Activated effector memory CD4-positive, alpha-beta T cell treated with Interleukin-2 at 50 U/mL for 16 hours (primary cell): Measurements from ENCODE around the gene LRRC10B.
A peak's percentile ranks its signal among the peaks of the same experiment; 100 is the strongest.

ENCODE experiments used
- DNase-seq: peaks from one replicate; pipeline ENCODE4 v3.0.0-alpha.2; 2020

LRRC10B gene

DNA sequence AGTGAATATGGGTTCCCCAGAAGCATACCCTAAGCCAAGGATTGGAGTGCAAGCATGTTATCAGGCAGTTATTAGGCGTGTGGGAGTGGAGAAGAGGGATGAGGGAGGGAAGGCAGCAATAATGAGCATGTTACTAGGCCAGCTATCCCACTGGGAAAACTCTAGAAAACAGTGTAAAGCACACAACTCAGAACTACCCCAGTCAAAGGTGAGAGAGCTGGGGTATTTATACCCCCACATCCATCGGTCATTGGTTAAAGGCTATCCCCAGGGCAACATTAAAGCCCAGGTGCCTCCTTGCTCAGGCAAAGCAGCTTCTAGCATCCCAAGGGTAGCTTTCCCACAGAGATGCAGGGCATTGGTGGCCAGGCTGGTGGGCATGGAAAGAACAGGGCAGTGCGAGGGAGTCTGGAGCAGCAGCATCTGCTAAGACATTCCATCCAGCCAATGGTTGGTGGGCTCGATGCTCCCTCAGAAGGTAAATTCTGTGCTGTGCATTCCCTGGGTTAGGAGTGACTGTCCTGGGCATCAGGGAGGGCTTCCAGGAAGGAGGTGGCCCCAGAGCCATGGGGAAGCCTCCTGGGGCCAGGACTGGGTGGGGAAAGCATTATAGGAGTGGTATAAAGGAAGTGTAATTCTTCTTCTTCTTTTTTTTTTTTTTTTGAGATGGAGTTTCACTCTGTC lies 21.1 kb upstream of the LRRC10B start:
- DNase-seq: no peak

DNA sequence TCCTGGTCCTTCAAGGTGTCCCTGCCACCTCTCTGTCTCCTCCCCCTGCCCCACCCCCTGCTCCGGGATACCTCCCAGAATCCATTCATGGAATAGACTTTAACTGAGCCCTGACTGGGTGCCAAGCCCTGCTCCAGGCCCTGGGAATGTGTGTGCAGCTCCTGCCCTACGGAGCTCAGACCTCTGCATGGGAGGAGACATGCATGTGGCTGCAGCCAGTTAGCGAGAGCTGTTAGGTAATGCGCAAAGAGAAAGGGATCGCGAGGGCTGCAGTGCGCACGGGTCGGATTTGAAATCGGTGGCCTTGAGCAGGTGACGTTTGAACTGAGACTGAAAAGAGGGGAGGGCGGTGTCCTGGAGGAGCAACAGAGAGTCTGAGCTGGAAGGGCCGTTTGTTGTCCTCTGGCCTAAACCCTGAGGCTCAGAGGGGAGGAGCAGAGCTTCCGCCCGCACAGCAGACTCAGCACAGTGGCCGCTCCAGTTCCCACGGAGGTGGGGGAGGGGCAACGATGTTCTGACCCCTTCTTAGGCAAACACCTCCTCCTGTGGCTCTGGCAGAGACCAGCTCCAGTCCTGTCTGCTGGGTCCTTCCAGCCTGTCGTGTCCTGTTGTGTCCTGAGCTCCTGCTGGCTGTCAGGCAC lies 19.8 kb upstream of the LRRC10B start:
- DNase-seq: no peak

DNA sequence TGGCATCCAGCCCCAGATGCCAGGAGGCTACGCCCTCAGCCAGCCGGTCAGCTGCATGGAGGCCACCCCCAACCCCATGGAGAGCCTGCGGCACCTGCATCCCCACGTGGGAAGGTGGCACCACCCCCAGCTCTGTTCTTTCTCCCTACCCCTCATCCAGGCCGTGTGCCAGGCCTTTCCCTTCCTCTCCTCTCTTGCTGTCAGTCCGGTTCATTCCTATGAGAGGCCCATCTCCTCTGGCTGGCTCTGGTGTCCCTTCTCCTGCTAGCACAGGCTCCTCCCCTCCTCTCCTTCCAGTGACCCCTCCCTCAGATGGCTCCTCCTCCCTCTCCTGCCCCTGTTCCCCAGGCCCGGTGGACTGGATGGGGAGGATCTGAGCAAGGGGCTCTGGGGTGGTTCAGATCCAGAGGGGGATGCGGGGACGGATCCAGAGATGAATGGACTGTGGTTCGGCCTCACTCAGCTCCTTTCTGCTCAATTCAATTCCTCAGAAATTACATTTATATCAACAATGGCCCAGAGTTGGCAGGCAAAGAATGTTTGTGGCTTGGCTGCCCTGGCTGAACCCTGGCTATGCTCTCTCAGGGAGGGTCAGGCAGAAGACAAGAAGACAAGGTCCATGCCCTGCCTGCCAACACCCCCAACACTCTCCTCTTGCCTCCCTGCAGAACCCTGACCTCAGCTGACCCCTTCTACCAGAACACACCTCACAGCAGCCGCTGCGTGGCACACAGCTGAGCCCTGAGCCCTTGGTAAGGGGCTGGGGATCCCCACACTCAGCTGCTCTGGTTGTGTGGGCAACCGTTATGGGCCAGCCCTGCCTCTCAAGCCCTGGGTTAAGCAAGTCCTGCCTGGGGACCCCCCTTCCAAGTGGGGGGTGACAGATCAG lies 18.5 kb upstream of the LRRC10B start:
- no peak for DNase-seq

DNA sequence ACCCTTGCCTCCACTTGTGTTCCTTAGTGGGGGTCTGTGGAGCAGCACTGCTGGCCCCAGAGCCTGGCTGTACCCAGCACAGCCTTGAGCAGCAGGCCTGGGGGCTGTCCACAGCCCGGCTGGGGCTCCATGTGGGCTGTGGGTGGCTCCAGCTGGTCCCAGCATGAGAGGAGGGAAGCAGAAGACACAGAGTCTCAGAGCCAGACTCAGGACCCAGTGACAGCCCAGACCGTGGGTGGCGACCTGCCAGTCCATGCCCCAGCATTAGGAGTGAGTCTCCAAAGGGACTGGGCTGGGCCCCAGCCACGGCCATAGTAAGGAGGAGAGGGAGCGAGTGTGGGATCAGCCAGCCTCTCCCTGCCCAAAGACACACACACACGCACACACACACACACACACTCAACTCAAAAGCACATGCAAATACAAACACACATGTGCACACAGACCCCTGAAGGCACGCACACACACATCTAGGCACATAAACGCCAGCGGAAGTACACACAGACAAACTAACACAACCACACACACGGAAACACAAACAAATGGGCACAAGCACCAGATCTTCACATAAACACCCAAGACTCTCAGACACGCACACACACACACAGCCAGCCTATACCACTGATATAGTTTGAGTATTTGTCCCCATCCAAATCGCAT lies 16.7 kb upstream of the LRRC10B start:
- no peak for DNase-seq

DNA sequence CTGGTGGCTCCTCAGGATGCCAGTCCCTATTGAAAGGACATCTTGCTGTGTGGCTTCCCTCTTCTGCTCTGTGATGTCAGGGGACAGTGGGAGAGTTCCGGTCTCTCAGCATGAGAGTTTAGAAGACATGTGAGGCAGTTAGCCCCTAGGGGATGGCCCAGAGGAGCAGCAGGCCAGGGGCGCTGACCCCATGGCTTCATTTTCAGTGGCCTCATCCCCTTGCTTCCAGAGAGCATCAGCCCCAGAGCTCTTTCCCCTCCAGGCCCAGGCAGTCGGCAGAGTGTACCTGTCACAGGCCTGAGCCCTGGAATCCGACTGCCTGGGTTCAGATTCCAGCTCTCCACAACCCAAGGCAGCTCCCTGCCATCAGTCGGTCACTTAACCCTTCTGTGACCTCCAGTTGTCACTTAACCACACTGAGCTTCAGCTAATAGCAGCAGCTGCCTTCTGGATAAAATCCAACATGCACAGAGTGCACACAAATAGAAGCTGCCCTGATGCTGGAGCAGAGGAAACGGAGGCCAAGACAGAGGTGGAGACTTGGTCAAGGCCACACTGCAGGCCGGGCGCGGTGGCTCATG lies 14.1 kb upstream of the LRRC10B start:
- no peak for DNase-seq

DNA sequence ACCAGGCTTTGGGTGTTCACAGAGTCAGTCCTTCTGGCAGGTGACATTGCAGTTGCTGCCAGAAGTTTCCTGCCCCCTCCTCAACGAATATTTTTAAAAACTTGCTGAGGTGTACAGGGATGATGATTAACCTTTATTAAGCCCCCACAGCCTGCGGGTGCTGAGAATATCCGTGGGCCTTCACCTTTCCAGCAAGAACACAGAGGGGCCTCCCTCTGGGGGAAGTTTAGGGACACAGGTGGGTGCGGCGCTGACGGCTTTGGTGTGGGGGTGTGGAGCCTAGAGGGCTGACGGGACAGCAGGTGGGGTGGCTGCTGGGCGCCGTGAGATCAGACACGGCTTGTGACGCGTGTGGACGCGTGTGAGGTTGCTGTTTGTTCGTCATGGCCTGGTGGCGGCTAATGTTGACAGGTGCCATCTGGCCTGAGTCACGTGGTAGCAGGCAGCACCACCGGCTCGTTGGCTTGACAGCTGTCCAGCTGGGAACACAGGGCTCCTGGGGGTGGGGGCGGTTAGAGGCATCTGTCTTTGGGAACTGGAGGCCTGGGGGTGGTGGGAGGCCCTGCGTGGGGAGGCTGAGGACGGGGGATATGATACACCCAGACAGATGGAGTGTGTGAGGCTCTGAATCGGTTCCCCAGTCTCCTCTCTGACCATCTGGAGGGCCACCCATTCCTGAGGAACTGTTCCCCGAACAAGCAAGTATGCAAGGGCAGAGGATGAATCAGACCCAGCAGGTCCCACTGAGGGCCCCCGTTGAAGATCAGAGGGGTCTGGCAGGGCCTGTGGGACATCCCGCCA lies 12.5 kb upstream of the LRRC10B start:
- DNase-seq: no peak

DNA sequence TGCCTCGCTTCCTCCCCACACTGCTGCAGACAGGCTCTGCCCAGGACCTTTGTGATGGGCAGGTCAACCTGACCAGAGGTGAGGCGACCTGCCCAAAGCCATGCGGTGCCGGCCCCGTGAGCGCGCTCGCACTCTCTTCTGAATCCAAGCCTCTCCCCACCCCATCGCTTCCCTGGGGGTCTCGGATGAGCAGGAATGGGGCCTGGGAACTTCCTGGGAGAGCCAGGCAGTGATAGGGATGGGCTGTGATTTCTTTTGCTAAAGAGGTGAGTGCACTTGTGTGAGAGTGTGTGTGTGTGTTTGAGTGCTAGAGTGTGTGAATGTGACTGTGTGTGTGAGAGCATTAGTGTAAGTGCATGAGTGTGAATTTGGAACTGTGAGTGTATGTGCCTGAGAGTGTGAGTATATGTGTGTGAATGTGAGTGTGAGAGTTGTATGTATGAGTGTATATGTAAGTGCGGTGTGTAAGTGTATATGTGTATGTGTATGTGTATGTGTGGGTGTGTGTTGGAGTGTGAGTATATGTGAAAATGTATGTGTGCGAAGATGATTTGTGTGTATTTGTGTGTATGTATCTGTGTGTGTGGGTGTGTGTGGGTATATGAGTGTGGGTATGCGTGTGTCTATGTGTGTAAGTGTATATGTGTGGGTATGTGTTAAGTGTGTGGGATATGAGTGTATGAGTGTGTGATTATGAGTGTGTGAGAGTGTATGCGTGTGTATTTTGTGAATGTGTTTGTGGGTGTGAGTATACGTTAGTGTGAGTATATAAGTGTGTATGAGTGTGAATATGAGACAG lies 11.7 kb upstream of the LRRC10B start:
- DNase-seq: no peak

DNA sequence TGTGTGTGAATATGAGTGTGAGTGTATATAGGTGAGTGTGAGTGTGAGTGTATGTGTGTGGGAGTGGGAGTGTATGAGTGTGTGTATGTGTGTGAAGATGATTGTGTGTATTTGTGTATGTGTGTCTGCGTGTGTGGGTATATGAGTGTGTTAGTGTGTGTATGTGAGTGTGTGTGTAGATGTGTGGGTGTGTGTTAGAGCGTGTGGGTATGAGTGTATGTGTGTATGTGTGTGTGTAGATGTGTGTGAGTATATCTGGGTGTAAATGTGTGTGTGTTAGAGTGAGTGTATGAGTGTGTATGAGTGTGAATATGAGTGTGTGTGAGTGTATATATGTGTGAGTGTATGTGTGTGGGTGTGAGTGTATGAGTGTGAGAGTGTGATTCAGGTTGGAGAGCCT lies 11.1 kb upstream of the LRRC10B start:
- DNase-seq: no peak

DNA sequence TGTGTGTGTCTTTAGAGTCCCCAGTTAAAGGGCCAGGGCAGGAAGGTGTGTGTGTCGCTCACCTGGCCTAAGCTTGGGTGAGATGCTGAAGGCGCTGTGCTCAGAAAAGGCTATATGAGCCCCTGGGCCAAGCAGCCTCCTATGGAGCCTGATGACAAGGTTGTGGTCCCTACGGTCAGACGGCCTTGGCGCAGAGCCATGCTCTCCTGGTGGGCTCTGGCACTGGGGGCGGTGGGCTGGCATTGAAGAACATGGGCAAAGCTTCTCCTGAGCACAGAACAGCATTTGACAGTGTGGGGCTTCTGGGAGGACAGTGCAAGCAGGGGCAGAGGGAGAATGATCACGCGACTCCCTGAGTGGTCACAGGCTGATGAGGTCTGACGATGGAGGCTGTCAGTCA lies 10.7 kb upstream of the LRRC10B start:
- no peak for DNase-seq

DNA sequence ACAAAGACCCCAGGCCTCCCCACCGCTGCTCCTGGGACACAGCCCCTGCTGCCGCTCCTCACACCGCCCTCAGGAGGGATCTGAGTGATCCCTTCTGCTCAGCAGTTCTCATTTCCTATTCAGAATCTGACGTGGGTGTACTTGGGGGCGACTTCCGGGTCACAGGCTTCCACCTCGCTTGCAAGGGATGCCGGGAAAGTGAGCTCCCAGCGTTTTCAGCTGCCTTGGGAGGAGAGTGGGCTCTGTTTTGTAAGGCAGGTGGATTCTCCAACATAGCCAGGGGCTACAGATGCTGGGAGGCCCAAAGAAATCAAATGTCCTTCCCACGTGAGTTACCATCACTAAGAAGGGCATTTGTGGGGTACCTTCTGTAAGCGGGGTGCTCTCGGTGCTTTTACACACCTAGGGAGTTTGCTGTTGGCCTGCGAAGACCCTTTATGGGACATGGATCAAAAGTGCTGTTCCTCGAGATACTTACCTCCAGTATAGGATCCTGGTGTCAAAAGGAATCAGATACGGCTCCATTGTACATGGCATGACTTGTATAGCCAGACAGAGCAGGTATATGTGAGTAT lies 9.7 kb upstream of the LRRC10B start:
- no peak for DNase-seq

DNA sequence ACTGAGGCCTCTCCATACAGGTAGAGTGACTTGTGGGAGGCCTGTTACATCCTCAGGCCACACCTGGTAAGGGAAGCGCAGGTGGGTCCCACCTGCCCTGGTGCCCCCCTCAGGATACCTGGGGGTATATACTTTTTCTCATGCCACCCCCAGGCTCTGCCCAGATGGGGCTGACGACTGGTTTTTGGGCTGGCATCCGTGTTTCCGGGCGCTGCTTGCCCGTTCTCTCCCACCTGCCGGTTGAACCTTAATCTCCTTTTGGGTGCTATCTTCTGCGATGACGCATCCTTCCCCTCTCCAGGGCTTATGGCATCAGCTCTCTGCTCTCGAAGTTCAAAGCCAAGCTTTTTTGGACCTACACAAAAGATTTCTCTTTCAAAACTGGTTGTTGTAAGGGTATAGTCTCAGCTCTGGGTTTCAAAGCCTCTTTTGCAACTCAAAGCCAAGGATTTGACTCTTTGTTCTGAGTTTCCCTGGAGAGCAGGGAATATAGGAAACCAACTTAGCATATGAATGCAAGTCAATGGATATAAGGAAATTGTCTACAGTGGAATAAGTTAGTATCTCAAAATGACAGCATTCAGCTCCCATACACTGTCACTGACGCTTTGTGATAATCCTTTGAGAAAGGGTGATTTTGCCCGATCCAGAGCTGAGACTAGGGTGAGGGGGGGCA lies 8.6 kb upstream of the LRRC10B start:
- no peak for DNase-seq

DNA sequence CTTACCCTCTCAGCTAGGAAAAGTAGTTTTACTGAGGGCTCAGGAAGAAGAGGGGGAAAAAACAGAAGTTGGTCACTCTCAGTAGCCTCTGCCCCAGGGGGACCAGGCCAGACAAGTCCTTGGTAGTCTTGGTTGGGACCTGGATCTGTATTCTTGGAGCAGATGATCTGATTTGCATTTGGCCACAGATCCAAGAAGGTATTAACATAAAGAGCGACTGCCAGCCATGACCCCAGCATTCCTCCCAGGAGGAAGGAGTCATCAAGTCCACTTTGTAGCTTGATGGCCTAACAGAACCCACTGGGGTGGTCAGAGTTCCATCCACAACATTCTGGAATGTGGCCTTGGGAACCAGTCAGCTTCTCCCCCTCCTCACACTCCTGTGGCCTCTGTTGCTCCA lies 6.0 kb upstream of the LRRC10B start:
- no peak for DNase-seq

DNA sequence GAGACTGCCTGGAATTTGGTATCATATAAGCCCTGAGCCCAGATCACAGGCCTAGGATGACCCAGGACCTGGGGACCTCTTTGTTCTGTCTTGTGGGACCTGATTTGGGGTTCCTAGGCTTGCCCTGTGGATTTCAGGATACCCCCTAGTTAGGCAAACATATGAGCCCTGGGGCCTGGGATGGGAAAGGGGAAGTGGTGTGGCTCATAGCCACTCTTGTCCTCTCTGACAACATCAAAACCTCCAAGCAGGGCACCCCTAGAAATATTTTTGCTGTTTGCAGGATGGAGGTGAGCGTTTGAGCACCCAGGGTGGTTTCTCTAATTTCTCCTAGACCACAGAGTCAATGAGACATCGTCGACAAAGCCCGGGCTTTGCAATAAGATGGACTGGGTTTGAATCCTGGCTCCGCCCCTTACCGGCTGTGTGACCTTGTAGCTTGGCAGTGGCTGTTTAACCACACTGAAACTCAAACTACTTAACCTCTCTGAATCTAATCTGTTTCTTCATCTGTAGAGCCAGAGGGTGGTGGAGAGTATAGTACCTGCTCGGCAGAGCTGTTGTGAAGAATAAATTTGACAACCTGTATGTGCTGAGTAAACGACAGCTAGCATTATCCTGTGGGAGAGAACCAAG lies 5.3 kb upstream of the LRRC10B start:
- no peak for DNase-seq

DNA sequence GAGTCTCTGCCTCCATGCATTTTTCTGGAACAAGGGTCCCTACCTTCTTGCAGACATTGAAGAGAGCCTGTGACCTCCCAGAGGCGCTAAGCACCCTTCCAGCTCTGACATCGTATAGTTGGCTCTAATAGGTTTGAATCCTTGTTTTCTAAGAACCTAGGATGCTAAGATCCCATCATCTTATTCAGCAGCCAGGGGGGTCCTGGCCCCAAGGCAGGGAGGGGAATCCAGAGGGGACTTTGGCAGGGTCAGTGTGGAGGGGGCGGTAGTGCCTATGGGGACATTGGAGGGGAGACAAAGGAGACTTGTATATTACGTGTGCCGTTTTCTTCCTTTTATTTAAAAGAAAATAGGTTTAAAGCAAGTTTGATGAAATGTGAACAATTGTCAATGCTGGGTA lies 3.4 kb upstream of the LRRC10B start:
- no peak for DNase-seq

DNA sequence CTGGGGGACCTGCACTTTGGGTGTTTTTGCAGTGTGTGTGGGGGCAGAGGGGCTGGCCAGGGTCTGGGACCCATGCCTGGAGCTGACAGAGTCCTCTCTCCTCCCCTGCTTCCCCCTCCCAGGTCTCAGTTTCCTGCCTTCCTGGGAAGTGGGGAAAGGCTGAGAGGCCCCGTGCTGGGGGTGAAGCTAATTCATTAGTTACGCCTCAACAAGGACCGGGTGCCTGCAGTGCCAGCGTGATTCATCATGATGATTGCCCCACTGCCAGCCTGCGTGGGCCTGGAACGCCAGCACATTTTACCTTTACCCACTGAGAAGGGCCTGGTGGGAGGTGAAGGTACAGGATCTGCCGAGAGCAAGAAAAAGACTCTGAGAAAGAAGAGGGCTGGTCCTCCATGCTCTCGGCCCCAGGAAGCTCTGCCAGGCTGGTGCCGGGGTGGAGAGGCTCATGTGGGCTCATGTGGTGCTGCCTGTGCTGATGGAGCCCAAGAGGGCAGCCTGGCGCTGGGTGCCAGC lies 2.9 kb upstream of the LRRC10B start:
- DNase-seq: no peak

DNA sequence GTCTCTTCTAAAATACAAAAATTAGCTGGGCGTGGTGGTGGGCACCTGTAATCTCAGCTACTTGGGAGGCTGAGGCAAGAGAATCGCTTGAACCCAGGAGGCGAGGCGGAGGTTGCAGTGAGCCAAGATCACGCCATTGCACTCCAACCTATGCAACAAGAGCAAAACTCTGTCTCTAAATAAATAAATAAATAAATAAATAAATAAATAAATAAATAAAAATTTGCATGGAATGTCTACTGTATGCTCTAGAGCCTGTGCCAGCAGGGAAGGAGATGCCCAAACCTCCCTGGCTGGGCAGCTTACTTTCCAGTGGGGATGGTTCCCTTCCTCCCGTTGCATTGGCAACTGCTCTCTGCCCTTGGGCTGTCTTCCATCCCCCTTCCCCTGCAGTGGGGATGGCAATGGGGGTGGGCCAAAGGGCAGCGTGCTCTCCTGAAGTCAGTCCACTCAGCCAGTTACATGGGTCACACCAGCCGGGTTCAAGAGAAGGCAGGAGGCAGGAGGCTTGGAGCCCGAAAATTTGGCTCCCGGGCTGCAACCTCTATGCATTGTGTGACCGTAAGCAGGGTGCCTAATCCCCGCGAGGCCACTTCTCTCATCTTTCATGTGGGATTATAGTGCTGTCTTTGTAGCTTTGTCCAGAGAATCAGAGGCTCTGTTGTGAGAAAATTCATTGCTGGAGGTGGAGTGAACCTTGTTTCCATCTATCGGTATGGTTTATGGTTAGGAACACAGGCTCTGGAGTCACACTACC lies 1.4 kb upstream of the LRRC10B start:
- no peak for DNase-seq

DNA sequence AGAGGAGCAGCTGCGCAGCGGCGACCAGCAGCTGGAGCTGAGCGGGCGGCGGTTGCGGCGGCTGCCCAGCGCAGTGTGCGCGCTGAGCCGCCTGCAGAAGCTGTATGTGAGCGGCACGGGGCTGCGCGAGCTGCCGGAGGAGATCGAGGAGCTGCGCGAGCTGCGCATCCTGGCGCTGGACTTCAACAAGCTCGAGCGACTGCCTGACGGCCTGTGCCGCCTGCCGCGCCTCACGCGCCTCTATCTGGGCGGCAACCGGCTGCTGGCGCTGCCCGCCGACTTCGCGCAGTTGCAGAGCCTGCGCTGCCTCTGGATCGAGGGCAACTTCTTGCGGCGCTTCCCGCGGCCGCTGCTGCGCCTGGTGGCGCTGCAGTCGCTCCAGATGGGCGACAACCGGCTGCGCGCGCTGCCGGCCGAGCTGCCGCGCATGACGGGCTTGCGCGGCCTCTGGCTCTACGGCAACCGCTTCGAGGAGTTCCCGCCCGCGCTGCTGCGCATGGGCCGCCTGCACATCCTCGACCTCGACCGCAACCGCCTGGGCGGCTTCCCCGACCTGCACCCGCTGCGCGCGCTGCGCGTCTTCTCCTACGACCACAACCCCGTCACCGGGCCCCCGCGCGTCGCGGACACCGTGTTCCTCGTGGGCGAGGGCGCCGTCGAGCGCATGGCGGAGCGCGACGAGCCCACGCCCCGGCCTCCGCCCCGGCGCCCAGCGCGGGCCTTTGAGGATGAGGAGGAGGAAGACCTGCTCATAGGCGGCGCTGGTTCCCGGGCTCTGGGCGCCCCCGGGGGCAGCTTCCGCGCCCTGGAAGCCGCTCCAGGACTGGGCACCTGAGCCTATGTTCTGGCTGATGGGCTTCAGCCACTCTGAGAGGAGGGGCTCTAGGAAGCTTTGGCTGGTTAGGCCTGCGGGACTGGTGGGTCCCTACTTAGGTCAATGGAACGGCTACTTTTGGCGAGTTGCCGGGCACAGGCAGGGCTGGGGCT lies 787 bp downstream of the LRRC10B start:
- DNase-seq: peak; percentile 48
